GM12878 (cell line): ENCODE data around the gene SLC39A11.

Experiments
- MYC ChIP-seq: IDR thresholded peaks from 2 replicates; pipeline ENCODE4 v1.6.1; 2011; ENCODE audit warnings: mild to moderate bottlenecking, low read length, moderate library complexity, inconsistent platforms; ENCODE audit not compliant: insufficient read depth, insufficient replicate concordance, insufficient read length, severe bottlenecking
- POLR2A ChIP-seq: IDR thresholded peaks from 2 replicates; pipeline ENCODE4 v1.6.1; 2011; ENCODE audit warnings: low read depth, mild to moderate bottlenecking, low read length
- SIX5 ChIP-seq: IDR thresholded peaks from 2 replicates; pipeline ENCODE4 v1.6.1; 2011; ENCODE audit warnings: mild to moderate bottlenecking, low read depth, low read length, moderate library complexity; ENCODE audit not compliant: severe bottlenecking
- TAF1 ChIP-seq: IDR thresholded peaks from 2 replicates; pipeline ENCODE4 v1.6.1; 2011; ENCODE audit warnings: mild to moderate bottlenecking, low read depth, low read length, borderline replicate concordance
- TCF12 ChIP-seq: IDR thresholded peaks from 2 replicates; pipeline ENCODE4 v1.6.1; 2011; ENCODE audit warnings: low read depth, mild to moderate bottlenecking, low read length
- TF ChIP-seq, protein P1 (sequence below): IDR thresholded peaks from 2 replicates; pipeline ENCODE4 v1.6.1; 2012; ENCODE audit warnings: mild to moderate bottlenecking, low read depth, low read length

- TF ChIP-seq TCF12 (no peak), POLR2A (no peak), TAF1 (no peak), SIX5 (no peak), MYC (no peak)
- TF ChIP-seq, protein P1, sequence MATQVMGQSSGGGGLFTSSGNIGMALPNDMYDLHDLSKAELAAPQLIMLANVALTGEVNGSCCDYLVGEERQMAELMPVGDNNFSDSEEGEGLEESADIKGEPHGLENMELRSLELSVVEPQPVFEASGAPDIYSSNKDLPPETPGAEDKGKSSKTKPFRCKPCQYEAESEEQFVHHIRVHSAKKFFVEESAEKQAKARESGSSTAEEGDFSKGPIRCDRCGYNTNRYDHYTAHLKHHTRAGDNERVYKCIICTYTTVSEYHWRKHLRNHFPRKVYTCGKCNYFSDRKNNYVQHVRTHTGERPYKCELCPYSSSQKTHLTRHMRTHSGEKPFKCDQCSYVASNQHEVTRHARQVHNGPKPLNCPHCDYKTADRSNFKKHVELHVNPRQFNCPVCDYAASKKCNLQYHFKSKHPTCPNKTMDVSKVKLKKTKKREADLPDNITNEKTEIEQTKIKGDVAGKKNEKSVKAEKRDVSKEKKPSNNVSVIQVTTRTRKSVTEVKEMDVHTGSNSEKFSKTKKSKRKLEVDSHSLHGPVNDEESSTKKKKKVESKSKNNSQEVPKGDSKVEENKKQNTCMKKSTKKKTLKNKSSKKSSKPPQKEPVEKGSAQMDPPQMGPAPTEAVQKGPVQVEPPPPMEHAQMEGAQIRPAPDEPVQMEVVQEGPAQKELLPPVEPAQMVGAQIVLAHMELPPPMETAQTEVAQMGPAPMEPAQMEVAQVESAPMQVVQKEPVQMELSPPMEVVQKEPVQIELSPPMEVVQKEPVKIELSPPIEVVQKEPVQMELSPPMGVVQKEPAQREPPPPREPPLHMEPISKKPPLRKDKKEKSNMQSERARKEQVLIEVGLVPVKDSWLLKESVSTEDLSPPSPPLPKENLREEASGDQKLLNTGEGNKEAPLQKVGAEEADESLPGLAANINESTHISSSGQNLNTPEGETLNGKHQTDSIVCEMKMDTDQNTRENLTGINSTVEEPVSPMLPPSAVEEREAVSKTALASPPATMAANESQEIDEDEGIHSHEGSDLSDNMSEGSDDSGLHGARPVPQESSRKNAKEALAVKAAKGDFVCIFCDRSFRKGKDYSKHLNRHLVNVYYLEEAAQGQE: no peak
Measured at GRCh38 chr17:72950242-72950931, 142.1 kb downstream of the SLC39A11 start.
